ENCODE measurements around the gene ADAM12.
"Not testable (repeated sequence)": the region's sequence is repeated elsewhere in the genome, so short reads cannot be mapped to it uniquely, and the experiment has no call there.

Gene ADAM12

GRCh38 chr10:126262233-126262838 lies 125.9 kb downstream of the ADAM12 start:
- DNase-seq (ENCODE audit: low read depth) = no peak

DNA sequence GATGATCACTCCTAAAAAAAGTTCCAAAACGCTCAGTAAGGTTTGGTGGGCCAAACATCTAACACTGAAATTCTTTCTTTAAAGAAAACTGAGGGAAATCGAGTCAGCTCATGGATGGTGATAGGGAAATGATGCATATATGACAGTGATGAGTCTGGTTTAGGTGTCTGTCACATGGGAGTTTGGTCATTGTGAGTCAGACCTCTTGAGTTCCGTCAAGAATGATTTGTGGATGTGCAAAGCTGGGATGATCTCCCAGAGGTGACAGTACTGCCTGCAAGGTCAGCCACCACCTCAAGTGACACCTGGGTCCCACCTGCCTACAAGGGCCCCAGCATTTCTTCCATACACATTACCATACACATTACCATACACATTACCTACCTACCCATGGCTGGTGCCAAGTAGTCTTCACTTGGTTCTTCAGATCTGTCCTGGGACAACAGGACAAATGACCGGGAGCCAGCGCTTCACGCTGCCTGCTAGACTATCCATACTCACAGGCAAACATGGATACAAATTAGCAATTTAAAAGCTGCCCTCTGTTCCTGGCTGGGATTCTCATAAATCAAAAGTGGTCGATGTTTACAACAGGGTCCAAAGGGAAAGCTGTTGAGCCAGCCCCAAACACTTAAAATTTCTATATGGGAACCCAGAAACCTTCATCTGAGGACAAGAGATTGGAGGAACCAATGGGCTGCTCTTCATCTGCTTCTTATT lies 128.4 kb downstream of the ADAM12 start:
- DNase-seq (ENCODE audit: low read depth) = no peak

DNA sequence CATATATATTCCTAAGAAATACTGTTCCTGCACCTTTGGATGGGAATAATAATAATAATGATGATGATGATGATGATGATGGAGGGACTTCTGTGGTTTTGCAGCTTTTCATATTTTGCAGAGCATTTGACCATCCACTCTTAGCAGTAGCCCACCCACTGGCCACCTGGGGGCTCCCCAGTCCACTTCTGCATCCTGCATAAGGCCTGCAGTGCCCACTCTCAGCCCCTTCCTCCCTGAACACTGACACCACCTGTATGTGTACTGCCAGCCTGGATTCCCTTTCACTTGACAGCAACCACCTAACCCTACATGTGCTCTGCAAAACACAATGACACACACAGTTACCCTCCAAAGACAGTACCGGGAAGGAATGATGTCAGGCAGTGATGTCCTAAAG lies 131.4 kb downstream of the ADAM12 start:
- no peak for DNase-seq (ENCODE audit: low read depth)

GRCh38 chr10:126255313-126255712 lies 133.0 kb downstream of the ADAM12 start:
- no peak for DNase-seq (ENCODE audit: low read depth)

DNA sequence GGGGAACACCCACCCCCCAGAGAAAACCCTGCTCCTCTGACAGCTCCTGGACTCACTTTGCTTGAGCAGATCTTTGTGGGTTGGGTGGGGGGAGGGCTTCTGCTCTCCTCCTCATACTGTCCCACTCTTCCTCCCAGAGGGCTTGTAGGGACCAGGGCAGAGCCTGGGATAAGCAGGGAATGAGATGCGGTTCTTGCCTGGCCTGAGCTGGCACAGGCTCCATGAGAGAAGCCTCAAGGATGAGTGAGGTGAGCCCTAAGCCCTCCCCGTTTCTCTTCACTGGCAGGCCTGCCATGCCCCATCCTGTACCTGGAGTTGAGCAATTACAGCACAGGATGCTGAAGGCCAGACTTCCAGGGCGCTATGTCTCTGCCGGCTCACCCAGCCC lies 134.7 kb downstream of the ADAM12 start:
- DNase-seq (ENCODE audit: low read depth) = no peak

GRCh38 chr10:126252884-126253610 lies 135.2 kb downstream of the ADAM12 start:
- no peak for DNase-seq (ENCODE audit: low read depth)

GRCh38 chr10:126251778-126252407 lies 136.4 kb downstream of the ADAM12 start:
- no peak for DNase-seq (ENCODE audit: low read depth)

DNA sequence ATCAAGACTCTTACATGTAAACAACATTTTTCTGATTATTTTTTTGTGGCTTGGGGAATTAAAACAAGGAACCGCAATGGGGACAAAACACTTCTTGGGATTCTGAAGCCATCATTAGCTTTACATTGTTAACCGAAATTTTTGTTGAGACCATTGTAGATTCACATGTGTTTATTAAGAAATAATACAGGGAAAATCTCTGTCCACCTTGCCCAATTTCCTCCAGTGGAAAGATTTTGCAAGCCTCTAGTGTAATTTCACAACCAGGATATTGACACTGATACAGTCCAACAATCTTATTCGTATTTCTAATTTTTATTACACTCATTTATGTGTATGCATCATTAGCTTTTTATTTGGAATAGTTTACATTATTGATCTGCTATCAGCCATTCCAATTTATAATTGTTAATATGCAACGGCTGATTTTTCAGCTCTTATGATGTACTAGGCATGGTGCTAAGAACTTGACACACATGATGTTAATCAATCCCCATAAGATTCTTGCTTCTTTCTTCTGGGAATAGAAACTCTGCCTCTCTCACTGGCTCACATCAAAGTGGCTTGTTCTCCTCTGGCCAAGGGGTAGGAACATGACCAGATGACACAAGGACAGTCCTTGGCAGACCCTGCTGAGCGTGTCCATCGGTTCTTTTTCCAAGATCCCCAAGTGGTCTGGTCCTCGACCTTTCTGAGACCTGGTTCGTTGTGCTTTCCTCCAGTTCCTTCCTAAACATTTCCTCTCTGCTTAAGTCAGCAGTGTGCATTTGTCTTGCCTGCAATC lies 137.6 kb downstream of the ADAM12 start:
- DNase-seq (ENCODE audit: low read depth) = no peak

DNA sequence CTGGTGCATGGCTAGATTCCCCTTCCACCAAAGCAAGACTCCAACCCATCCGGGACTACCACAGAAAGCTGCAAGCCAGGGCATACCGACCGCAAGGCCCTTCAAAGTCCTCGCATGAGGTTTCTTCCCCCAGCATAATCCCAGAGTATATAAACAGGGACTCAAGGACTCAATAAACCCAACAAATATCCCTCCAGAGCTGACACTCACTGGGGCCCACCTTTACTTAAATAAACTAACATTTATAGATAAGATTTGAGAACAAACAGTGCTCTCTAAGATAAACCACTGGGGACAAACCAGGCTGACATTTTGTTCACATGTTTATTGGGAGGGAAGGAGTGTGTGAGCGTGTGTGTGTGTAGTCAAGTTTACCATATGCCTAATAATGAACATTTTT lies 138.2 kb downstream of the ADAM12 start:
- DNase-seq (ENCODE audit: low read depth) = no peak

- DNase-seq (ENCODE audit: low read depth) = no peak
Measured at GRCh38 chr10:126247446-126247975, 140.8 kb downstream of the ADAM12 start.

GRCh38 chr10:126246396-126246795 lies 141.9 kb downstream of the ADAM12 start:
- not testable (repeated sequence) for DNase-seq (ENCODE audit: low read depth)

GRCh38 chr10:126245501-126245900 lies 142.8 kb downstream of the ADAM12 start:
- DNase-seq (ENCODE audit: low read depth) = no peak

- DNase-seq (ENCODE audit: low read depth) = no peak
Measured at GRCh38 chr10:126243971-126244370, 144.3 kb downstream of the ADAM12 start.

GRCh38 chr10:126243306-126243705 lies 145.0 kb downstream of the ADAM12 start:
- DNase-seq (ENCODE audit: low read depth) = no peak

- DNase-seq (ENCODE audit: low read depth) = no peak
Measured at GRCh38 chr10:126242397-126243260, 145.6 kb downstream of the ADAM12 start.

DNA sequence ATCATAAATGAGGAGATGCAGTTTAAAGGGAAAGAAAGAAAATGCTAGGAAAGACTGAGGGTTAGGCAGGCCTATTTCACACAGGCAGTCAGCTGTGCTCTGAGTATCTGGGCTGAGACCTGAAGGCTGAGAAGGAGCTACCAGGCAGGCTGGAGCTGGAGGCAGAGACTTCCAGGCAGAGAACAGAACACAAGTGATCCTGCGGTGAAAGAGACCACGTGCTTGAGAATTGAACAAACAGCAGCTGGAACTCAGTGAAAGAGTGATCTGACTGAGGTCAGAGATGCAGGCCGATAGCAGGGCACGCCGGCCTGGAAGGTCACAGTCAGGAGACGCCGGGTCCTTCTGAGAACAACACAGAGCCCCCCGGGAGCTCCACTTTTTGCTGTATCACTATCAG lies 147.8 kb downstream of the ADAM12 start:
- no peak for DNase-seq (ENCODE audit: low read depth)

DNA sequence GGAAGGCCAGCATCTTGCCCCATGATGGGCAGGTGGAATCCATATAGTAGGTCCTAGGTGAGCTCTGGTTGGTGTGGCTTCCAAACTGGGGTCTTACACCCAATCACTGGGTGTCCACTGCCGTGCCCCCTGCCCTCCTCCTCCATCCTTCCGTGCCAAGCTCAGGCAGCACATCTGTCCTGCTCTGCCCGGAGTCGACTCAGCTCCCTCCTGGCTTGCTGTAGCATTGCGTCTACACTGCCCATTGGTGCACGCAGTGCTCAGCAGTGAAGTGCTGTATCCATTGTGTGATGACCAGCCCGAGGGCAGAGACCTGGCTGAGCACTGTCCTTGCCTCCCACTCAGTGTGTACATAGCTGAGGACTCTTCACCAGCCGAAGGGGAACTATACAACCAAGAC lies 148.4 kb downstream of the ADAM12 start:
- no peak for DNase-seq (ENCODE audit: low read depth)

- DNase-seq (ENCODE audit: low read depth) = no peak
Measured at GRCh38 chr10:126235979-126236851, 152.1 kb downstream of the ADAM12 start.

GRCh38 chr10:126235091-126235978 lies 152.9 kb downstream of the ADAM12 start:
- DNase-seq (ENCODE audit: low read depth) = no peak
